Measurements from ENCODE around the gene OSBP2. TPM values are rescaled to one million over a fixed set of nuclear protein-coding genes. Genes with fewer than 3 reads are reported as not detected.
A peak's percentile ranks its signal among the peaks of the same experiment; 100 is the strongest.
"Not testable (repeated sequence)": the region's sequence is repeated elsewhere in the genome, so short reads cannot be mapped to it uniquely, and the experiment has no call there.

Gene OSBP2
- polyA plus RNA-seq, 1 donor = 4.4 TPM

DNA sequence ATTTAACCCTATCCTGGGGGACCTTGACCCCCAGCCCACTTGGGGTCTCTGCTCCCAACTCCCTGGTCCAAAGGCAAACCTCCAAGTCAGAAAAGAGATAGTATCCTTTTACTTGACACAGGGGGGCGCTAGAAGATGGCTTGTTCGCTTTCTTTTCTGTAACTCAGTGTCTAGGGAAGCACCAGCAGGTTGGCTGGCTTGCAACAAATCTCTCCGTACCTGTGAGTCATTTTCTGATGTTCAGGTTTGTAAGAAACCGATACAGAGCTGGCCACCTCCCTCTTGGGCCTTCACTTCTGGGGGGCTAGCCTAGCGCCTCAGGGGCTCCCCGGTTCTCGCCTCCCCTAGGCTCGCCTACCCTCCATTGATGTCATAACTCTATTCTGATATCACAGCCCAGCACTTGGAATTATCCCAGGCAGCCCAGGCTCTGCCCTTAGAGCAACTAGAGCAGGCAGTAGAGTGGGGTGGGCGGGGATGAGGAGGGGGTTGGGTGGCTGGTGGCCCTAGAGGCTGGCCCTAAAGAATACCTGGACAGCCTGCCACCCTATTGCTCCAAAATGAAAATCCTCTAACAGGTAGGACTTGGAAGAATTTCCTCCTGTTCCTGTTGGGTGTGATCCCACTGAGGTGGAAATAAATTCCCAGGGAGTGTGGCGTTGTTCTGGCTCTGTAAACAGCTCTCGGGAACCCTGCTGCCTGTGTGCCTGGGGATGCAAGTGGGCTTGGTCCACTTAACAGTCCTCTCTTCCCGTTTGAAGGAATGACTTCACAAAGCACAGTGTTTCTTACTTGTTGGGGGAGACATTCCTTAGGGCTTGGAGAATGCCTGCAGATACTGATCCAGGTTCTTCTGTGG, 69.4 kb downstream of the OSBP2 start:
- DNase-seq = peak; percentile 46

- no peak for DNase-seq
Measured at GRCh38 chr22:30767661-30768060, 73.0 kb downstream of the OSBP2 start.

GRCh38 chr22:30770716-30771115, 76.0 kb downstream of the OSBP2 start:
- DNase-seq = no peak

DNA sequence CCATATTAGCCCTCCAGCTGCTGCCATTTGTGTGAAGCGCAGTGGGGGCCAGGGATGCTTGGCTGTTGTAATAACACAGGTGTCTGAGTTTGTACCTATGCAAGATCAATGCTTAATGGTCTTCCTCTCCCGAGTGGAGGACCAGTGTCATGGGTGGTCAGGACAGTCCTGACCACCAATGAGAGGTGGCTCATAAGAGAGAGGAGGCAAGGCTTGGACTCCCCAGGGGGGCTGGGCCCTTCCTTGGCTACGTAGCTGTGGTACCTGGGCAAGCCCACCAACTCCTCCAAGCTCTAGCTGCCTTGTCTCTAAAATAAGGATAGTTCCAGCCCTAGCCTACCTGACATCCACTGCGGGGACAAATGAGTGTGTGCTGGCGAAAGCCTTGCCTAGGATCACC, 79.2 kb downstream of the OSBP2 start:
- DNase-seq = no peak

GRCh38 chr22:30774566-30774965, 79.9 kb downstream of the OSBP2 start:
- no peak for DNase-seq

- DNase-seq = no peak
Measured at GRCh38 chr22:30776476-30776875, 81.8 kb downstream of the OSBP2 start.

DNA sequence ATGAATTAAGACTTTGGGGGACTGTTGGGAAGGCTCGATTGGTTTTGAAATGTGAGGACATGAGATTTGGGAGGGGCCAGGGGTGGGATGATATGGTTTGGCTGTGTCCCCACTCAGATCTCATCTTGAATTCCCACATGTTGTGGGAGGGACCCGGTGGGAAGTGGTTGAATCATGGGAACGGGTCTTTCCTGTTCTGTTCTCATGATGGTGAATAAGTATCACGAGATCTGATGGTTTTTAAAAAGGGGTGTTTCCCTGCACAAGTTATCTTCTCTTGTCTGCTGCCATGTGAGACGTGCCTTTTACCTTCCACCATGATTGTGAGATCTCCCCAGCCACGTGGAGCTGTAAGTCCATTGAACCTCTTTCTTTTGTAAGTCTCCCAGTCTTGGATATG, 82.5 kb downstream of the OSBP2 start:
- not testable (repeated sequence) for DNase-seq

DNA sequence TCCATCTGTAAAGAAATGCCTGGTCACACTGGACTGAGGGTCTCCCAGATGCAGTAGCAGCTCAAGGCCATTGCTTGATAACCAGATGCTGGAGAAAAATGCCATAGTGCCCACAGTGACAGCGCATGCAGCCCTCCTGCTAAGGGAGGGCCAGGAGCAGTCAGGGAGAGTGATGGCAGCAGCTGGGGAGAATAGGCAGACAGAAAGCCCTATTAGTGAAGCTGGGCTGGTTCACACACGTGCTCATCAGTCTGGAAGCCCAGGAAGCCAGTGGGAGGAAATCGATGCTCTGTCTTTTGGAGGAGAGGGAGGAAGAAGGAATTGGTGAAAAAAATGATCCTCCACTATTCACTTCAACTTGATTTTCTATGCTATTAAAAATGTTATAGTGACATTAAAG, 82.9 kb downstream of the OSBP2 start:
- peak; percentile 29 for DNase-seq

- DNase-seq = no peak
Measured at GRCh38 chr22:30778261-30778660, 83.6 kb downstream of the OSBP2 start.

DNA sequence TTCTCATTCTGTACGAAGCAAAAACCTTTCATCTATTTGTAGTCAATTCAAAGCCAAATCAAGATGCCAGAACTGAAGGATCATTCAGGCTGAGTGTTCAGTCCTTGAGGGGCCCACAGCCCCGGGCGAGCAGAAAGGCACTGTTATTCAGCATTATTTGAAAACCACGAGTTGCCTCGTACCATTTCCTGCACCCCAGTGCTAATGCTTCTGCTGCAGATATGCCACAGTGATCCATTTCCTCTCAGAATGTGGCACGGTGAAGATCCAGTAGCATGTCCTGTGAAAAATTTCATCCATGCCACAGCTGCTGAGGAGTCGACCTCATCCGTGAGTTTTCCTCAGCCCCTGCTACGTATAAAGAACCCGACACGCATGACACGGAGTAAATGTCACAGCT, 85.4 kb downstream of the OSBP2 start:
- no peak for DNase-seq

- DNase-seq = no peak
Measured at GRCh38 chr22:30781271-30781875, 86.7 kb downstream of the OSBP2 start.

- DNase-seq = no peak
Measured at GRCh38 chr22:30782613-30783012, 87.9 kb downstream of the OSBP2 start.

DNA sequence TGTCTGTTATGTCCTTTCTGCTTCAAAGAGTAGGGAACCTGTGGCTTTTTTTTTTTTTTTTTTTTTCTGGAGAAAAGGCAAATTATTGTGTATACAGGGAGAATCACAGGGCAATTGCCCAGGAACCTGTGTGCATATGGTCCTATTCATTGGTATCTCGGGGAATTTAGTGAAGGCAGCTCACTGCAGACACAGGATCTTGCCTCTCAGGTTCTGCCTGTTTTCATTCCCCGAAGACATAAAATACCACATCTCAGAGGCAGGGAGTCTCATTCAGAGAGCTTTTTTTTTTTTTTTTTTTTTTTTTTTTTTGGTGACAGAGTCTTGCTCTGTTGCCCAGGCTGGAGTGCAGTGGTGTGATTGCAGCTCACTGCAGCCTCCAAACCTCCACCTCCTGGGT, 88.3 kb downstream of the OSBP2 start:
- DNase-seq = no peak

DNA sequence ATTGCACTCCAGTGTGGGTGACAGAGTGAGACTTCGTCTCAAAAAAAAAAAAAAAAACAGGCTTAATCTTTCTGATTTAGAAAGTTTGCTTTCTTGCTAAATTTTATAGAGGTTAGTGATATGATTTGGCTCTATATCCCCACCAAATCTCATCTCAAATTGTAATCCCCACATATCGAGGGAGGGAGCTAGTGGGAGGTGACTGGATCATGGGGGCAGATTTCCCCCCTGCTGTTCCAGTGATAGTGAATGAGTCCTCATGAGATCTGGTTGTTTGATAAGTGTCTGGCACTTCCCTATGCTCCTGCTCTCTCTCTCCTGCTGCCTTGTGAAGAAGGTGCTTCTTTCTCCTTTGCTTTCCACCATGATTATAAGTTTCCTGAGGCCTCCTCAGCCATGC, 90.9 kb downstream of the OSBP2 start:
- no peak for DNase-seq

DNA sequence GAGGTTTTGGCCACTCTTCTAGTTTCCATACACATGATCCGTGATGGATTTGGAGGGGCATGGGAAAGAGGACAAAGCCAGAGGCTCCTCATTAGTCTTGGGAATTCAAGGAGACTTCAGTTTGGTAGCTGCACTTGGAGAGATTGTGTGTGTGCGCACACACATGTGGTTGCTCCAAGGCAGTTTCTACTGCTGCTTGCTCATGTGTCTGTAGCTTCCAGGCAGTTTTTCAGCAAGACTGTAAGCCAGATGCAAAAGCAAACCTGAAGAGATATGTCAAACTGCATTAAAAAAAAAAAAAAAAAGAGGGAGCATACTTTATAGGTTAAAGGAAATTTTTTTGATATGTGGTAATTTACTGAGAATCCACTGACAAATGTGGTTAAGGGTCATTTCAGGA, 95.7 kb downstream of the OSBP2 start:
- no peak for DNase-seq

DNA sequence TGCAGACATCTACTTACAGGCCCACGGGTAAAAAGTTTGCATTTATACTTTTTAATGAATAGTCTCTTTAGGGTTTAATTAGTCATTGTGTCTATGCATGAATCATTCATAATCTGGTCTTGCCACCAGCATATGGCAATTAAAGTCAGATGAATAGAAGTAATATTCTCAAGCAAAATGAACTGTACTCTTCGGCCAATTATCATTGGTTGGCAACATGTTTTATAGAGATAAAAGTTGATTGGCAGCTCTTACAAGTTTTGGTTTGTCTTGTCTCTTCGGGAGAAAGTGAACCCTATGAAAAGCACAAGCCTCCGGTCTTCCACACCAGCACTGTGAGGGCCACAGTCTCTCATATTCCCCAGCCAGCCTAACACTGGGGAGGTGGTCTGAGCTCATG, 97.8 kb downstream of the OSBP2 start:
- no peak for DNase-seq

DNA sequence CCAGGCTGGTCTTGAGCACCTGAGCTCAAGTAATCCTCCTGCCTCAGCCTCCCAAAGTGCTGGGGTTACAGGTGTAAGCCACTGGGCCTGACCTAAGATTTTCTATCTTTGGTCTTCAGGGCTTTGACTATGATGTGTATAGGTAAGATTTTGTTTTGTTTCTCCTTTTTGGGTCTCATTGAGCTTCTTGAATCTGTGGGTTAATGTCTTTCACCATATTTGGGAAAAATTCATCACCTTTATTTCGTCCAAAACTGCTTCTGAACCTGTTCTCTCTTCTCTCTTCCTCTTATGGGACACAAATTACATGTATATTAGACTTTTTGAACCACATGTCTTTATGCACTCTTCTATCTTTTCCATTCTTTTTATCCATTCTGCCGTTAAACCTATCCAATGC, 100.4 kb downstream of the OSBP2 start:
- no peak for DNase-seq

GRCh38 chr22:30801695-30802094, 107.0 kb downstream of the OSBP2 start:
- no peak for DNase-seq

- DNase-seq = peak; percentile 93
Measured at GRCh38 chr22:30802202-30803166, 107.8 kb downstream of the OSBP2 start.

DNA sequence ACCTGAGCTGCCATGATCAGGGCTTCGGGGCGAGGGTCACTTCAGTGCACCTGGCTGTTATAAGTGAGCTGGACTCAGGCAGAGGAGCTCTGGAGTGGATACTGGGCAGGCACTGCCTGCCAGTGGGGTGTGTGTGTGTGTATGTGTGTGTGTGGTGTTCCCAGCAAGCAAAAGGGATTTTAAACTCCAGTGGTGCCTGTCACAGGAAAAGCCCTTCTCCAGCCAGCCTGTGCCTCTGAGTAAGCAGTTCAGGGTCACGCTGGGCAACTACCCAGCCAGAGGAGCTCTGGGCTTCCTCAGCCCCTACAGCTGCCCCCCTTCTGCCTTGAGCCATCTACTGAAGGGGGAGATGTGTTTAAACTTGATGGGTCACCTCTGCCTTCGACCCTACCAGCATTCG, 109.0 kb downstream of the OSBP2 start:
- no peak for DNase-seq

- no peak for DNase-seq
Measured at GRCh38 chr22:30804626-30805025, 110.0 kb downstream of the OSBP2 start.

GRCh38 chr22:30806391-30806861, 111.8 kb downstream of the OSBP2 start:
- DNase-seq = no peak

DNA sequence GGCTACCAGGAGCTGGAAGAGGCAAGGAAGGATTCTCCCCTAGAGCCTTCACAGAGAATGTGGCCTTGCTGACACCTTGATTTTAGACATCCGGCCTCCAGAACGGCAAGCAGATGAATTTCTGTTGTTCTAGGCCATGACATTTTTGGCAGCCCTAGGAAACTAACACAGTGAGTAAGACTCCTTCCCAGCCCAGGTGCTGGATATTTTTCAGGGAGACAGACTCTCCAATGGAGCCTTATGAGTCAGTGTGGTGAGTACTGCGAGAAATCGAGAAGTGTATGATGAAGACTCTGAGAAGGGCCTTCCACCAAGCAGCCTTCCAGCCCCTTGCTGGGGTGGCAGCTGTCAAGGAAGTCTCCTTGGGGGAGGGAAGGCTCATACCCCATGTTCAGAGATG, 114.4 kb downstream of the OSBP2 start:
- DNase-seq = no peak
